Measurements from ENCODE around the gene POLE.

DNA sequence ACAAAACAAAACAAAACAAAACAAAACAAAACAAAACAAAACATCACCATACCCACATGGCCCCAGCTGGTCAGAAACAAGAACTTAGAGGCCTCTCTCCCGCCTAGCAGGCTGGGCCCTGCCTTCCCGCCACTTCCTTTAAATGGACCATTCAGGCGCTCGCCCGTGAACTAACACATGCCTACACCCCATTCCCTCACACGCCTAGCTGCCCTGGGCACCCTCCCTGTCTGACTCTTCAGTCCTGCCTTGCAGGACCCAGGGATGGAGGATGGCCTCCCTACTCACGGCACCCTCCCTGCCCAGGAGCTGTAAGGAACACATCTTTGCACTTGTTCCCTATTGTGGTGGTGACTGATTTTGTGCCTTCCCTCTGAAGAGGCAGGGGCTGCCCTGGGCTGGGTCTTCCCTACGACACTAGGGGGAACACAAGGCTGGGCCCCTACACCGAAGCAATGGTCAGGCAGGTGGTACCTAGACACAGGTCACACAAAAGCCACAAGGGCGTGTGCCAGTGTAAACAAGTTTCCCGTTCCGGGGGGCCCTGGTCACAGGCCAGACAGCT lies 47.1 kb downstream of the POLE start:
- TF ChIP-seq CBX5 (IDR thresholded peaks at IDR 0.05; ENCODE audit: low read depth) (no peak), CHD2 (IDR thresholded peaks at IDR 0.05; ENCODE audit: borderline replicate concordance, low read depth, low read length) (no peak), CTCF (IDR thresholded peaks at IDR 0.05 in 2 of 3, conservative IDR thresholded peaks at IDR 0.05 in 1 of 3; ENCODE audit: control insufficient read depth in 2 of 3, extremely low read depth in 1 of 3, insufficient read depth in 1 of 3, low read depth in 3 of 3, low read length in 3 of 3) (no peak), KDM1A (IDR thresholded peaks at IDR 0.05; ENCODE audit: borderline replicate concordance) (no peak), POLR2A (IDR thresholded peaks at IDR 0.05; ENCODE audit: low read depth, low read length) (no peak), CHD1 (IDR thresholded peaks at IDR 0.05; ENCODE audit: low read depth, low read length) (no peak)

Measured in GM12878 (cell line).